Measurements from ENCODE around the gene EPOP. TPM values are rescaled to one million over a fixed set of nuclear protein-coding genes. Genes with fewer than 3 reads are reported as not detected.

The EPOP gene
- total and polyA plus RNA-seq, 2 of the 13 experiments (the other 11 are each of a cell fraction or from before 2014, with no cell fraction given) = 14.7 to 37.8 TPM

GRCh38 chr17:38658741-38659345 is 15.9 kb downstream of the EPOP start (continued):
- TF ChIP-seq ZNF318 (CRISPR knock-in tag; IDR thresholded peaks at IDR 0.05) (no peak), ZFP36L1 (CRISPR knock-in tag; IDR thresholded peaks at IDR 0.05) (no peak), TCF7 (IDR thresholded peaks at IDR 0.05; ENCODE audit: low read depth) (no peak), ETV6 (CRISPR knock-in tag; conservative IDR thresholded peaks at IDR 0.05) (no peak), JUN (CRISPR knock-in tag; IDR thresholded peaks at IDR 0.05) (0 out of 2 replicates have a peak, but pooled peaks have one; percentile 29), PATZ1 (CRISPR knock-in tag; IDR thresholded peaks at IDR 0.05) (no peak), SRY (CRISPR knock-in tag; IDR thresholded peaks at IDR 0.05) (no peak), ZNF850 (CRISPR knock-in tag; conservative IDR thresholded peaks at IDR 0.05) (no peak), SNRNP70 (IDR thresholded peaks at IDR 0.05; ENCODE audit: low read depth, low read length) (no peak), PPARG (CRISPR knock-in tag; conservative IDR thresholded peaks at IDR 0.05) (no peak), PRDM4 (CRISPR knock-in tag; IDR thresholded peaks at IDR 0.05; ENCODE audit: borderline replicate concordance) (0 out of 2 replicates have a peak, but pooled peaks have one; percentile 26), ZNF18 (CRISPR knock-in tag; IDR thresholded peaks at IDR 0.05; ENCODE audit: insufficient replicate concordance) (peak; percentile 73), HDAC1 (CRISPR knock-in tag; IDR thresholded peaks at IDR 0.05) (peak; percentile 32; the same call in 1 of the 2 replicates)
